Uterus (tissue), 2 donors: ENCODE measurements around the gene OR52K1.

Experiments used
- POLR2A ChIP-seq, 2 donors: fragments of 450-650 bp; IDR thresholded peaks; one replicate each; pipeline ENCODE4 v1.6.1; 2016; ENCODE audit warnings: antibody characterized with exemption in 2 of 2, mild to moderate bottlenecking in 1 of 2, moderate library complexity in 1 of 2
- TF ChIP-seq, protein P1 (sequence below), 4 experiments: fragments of 200-600 bp in 2 of 4; fragments of 450-650 bp in 2 of 4; sonication (generic) in 2 of 4; IDR thresholded peaks; one replicate each; pipeline ENCODE4 v1.5.1; 2016 to 2019; ENCODE audit warnings: antibody characterized with exemption in 4 of 4, mild to moderate bottlenecking in 2 of 4, moderate library complexity in 1 of 4

DNA sequence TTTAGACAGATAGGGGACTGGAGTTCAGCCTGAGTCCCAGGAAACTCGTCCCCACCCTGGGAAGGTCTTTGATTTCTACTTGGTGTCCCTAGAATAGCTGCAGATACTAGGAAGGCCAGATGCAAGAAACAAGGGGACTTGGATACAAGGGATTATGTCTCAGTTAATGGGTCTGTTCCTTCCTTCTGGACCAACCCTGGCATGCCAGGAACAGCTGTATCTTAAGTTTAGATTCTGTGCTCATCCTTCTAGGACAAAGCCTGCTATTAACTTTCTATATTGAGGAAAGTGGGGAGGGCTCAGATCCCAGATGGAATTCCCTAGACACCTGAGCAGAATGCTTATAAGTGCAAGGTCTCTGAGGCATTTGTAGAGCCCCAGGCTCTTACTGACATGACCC is 58.6 kb downstream of the OR52K1 start:
- TF ChIP-seq POLR2A (IDR thresholded peaks at IDR 0.05), result no peak
- TF ChIP-seq, protein P1, sequence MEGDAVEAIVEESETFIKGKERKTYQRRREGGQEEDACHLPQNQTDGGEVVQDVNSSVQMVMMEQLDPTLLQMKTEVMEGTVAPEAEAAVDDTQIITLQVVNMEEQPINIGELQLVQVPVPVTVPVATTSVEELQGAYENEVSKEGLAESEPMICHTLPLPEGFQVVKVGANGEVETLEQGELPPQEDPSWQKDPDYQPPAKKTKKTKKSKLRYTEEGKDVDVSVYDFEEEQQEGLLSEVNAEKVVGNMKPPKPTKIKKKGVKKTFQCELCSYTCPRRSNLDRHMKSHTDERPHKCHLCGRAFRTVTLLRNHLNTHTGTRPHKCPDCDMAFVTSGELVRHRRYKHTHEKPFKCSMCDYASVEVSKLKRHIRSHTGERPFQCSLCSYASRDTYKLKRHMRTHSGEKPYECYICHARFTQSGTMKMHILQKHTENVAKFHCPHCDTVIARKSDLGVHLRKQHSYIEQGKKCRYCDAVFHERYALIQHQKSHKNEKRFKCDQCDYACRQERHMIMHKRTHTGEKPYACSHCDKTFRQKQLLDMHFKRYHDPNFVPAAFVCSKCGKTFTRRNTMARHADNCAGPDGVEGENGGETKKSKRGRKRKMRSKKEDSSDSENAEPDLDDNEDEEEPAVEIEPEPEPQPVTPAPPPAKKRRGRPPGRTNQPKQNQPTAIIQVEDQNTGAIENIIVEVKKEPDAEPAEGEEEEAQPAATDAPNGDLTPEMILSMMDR (IDR thresholded peaks at IDR 0.05), result no peak
